ENCODE data around the gene HCAR1. TPM values are rescaled to one million over a fixed set of nuclear protein-coding genes. Genes with fewer than 3 reads are reported as not detected.

The HCAR1 gene
- polyA plus RNA-seq, 1 donor (not counting 4 experiments of a cell fraction or from before 2014, with no cell fraction given): 0.07 TPM

DNA sequence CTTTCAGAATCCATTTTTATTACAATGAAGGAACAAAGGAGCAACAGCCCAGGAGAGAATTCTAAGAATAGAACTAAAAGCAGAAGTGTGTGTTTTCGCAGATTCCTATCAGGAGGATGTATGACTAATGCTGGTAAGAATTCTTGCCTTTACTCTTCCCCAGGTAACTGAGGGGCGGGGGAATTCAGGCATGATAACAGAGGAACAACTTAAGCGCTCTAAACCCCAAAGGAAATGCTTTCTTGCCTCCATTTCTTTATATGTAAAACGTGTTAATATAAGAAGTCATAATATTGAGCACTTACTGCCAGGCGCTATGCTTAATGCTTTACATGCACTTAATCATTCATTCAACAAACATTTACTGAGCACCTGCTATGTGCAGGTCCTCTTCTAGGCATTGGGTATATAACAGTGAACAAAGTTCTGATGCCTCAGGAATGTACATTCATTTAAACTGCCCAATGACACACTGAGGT, 4.5 kb downstream of the HCAR1 start:
- no peak for TF ChIP-seq EZH2 (IDR thresholded peaks at IDR 0.05; ENCODE audit: low read length)
- TF ChIP-seq, protein P1, sequence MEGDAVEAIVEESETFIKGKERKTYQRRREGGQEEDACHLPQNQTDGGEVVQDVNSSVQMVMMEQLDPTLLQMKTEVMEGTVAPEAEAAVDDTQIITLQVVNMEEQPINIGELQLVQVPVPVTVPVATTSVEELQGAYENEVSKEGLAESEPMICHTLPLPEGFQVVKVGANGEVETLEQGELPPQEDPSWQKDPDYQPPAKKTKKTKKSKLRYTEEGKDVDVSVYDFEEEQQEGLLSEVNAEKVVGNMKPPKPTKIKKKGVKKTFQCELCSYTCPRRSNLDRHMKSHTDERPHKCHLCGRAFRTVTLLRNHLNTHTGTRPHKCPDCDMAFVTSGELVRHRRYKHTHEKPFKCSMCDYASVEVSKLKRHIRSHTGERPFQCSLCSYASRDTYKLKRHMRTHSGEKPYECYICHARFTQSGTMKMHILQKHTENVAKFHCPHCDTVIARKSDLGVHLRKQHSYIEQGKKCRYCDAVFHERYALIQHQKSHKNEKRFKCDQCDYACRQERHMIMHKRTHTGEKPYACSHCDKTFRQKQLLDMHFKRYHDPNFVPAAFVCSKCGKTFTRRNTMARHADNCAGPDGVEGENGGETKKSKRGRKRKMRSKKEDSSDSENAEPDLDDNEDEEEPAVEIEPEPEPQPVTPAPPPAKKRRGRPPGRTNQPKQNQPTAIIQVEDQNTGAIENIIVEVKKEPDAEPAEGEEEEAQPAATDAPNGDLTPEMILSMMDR (optimal IDR thresholded peaks at IDR 0.05 in 1 of 3, IDR thresholded peaks at IDR 0.05 in 1 of 3, conservative IDR thresholded peaks at IDR 0.05 in 1 of 3; ENCODE audit: extremely low read depth in 1 of 3, insufficient read depth in 2 of 3, low read length in 3 of 3): no peak
- H3K9ac ChIP-seq (ENCODE audit: control insufficient read depth, extremely low read depth, insufficient read depth, low read length): peak overlapping the region; percentile 65
- peak overlapping the region; percentile 76 for H3K4me2 ChIP-seq (ENCODE audit: control insufficient read depth, extremely low read depth, insufficient read depth, low read depth, low read length)
- H4K20me1 ChIP-seq (ENCODE audit: control insufficient read depth, extremely low read depth, insufficient read depth, low read length): no peaks in the 10 kb centered on the region
- no peaks in the 10 kb centered on the region for H3K79me2 ChIP-seq (ENCODE audit: control insufficient read depth, insufficient read depth, low read length)
- H3K36me3 ChIP-seq (ENCODE audit: control insufficient read depth in 2 of 2, extremely low read depth in 1 of 2, insufficient read depth in 2 of 2, low read length in 2 of 2): no peaks in the 10 kb centered on the region
- peak overlapping the region; percentile 38 for H2AFZ ChIP-seq (ENCODE audit: control insufficient read depth, low read length)
- dilution Hi-C loops (cut with MboI; ENCODE audit: extremely low pct_ligation_motif_present, low sequenced_read_pairs): no loop called here
- no peak for DNase-seq (ENCODE audit: low read depth, low spot score)
- H3K4me3 ChIP-seq (ENCODE audit: control insufficient read depth in 2 of 3, extremely low read depth in 1 of 3, insufficient read depth in 2 of 3, low read depth in 1 of 3, low read length in 3 of 3): peak overlapping the region in 1 of 3 experiments; percentile 15
- H3K9me3 ChIP-seq (ENCODE audit: control insufficient read depth, low read depth, low read length): no peaks in the 10 kb centered on the region
- peak; percentile 90 for FAIRE-seq
- H3K4me1 ChIP-seq (ENCODE audit: control insufficient read depth, extremely low read depth, insufficient read depth, low read length): peaks cover 31% of the 10 kb centered on the region
- no peaks in the 10 kb centered on the region for H3K27me3 ChIP-seq (ENCODE audit: control insufficient read depth, extremely low read depth, insufficient read depth, low read length)
- peak overlapping the region; percentile 83 for H3K27ac ChIP-seq (ENCODE audit: control insufficient read depth, insufficient read depth, low read length)
- no peaks in the 10 kb centered on the region for H3K9me1 ChIP-seq (ENCODE audit: control insufficient read depth, extremely low read depth, insufficient read depth, low read length)

DNA sequence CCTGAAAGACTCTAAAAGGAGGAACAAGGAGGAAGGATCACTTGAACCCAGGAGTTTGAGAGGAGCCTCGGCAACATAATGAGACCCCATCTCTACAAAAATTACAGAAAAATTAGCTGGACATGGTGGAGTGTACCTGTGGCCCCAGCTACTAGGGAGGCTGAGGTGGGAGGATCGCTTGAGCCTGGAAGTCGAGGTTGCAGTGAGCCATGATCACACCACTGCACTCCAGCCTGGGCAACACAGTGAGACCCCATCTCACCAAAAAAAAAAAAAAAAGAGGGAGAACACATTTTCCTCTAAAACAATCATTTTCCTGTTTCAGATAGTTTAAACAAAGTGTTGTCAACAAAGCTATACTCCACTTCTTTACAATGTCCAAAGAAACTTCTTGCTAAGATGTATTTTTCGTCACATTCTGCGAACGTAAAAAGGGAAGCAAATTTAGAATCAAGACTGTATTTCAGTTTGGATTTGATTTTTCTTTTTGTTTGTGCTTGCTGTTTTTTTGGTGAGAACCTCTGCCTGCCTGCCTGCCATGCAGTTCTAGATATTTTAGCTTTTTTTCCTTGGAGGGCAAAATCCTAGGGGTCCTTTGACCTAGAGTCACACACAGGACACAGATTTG, 5.1 kb downstream of the HCAR1 start:
- Histone ChIP-seq H3K36me3 (ENCODE audit: control insufficient read depth in 2 of 2, extremely low read depth in 1 of 2, insufficient read depth in 2 of 2, low read length in 2 of 2) (no peaks in the 10 kb centered on the region), H3K9me1 (ENCODE audit: control insufficient read depth, extremely low read depth, insufficient read depth, low read length) (no peaks in the 10 kb centered on the region), H3K79me2 (ENCODE audit: control insufficient read depth, insufficient read depth, low read length) (no peaks in the 10 kb centered on the region), H3K9ac (ENCODE audit: control insufficient read depth, extremely low read depth, insufficient read depth, low read length) (peak overlapping the region; percentile 65), H2AFZ (ENCODE audit: control insufficient read depth, low read length) (peak overlapping the region; percentile 38), H3K27ac (ENCODE audit: control insufficient read depth, insufficient read depth, low read length) (peak overlapping the region; percentile 83), H3K4me1 (ENCODE audit: control insufficient read depth, extremely low read depth, insufficient read depth, low read length) (peaks cover 37% of the 10 kb centered on the region), H3K4me2 (ENCODE audit: control insufficient read depth, extremely low read depth, insufficient read depth, low read depth, low read length) (peak overlapping the region; percentile 76), H4K20me1 (ENCODE audit: control insufficient read depth, extremely low read depth, insufficient read depth, low read length) (no peaks in the 10 kb centered on the region), H3K27me3 (ENCODE audit: control insufficient read depth, extremely low read depth, insufficient read depth, low read length) (no peaks in the 10 kb centered on the region), H3K4me3 (ENCODE audit: control insufficient read depth in 2 of 3, extremely low read depth in 1 of 3, insufficient read depth in 2 of 3, low read depth in 1 of 3, low read length in 3 of 3) (no peak overlapping the region), H3K9me3 (ENCODE audit: control insufficient read depth, low read depth, low read length) (no peaks in the 10 kb centered on the region)
- dilution Hi-C loops (cut with MboI; ENCODE audit: extremely low pct_ligation_motif_present, low sequenced_read_pairs): no loop called here
- TF ChIP-seq, protein P1 (optimal IDR thresholded peaks at IDR 0.05 in 1 of 3, IDR thresholded peaks at IDR 0.05 in 1 of 3, conservative IDR thresholded peaks at IDR 0.05 in 1 of 3; ENCODE audit: extremely low read depth in 1 of 3, insufficient read depth in 2 of 3, low read length in 3 of 3): no peak
- TF ChIP-seq EZH2 (IDR thresholded peaks at IDR 0.05; ENCODE audit: low read length): no peak
- no peak for DNase-seq (ENCODE audit: low read depth, low spot score)
- no peak for FAIRE-seq
